OCI-LY7 (cell line): ENCODE results near the gene LRRC38. TPM values are rescaled to one million over a fixed set of nuclear protein-coding genes. Genes with fewer than 3 reads are reported as not detected.

Experiments used
- BruUV-seq: library from RNA; stranded (reverse); fragments of 400-500 nt; replicated peaks from 2 replicates; lab custom pipeline; 2021; lab: Mats Ljungman, UMichigan
- CTCF ChIA-PET: fragments of 300-600 bp; sonication (Branson Sonifier 250); formaldehyde crosslinking; loops from one replicate; lab custom pipeline; 2022; ENCODE audit warnings: antibody characterized with exemption; ENCODE audit not compliant: unreplicated experiment; lab: Charles Lee
- POLR2A ChIA-PET: fragments of 300-600 bp; sonication (Branson Sonifier 250); formaldehyde crosslinking; loops from one replicate; lab custom pipeline; 2022; ENCODE audit warnings: antibody characterized with exemption; lab: Charles Lee
- DNase-seq: peaks from one replicate; pipeline ENCODE4 v3.0.0-alpha.2; 2015; ENCODE audit warnings: low spot score
- H2AFZ ChIP-seq: fragments of 200-600 bp; sonication (generic), shearing (Covaris generic); 2 replicates; pipeline ENCODE4 v1.6.1; 2014; ENCODE audit warnings: mild to moderate bottlenecking, antibody characterized with exemption, low read length, moderate library complexity
- H3K27ac ChIP-seq: fragments of 200-600 bp; sonication (generic); 2 replicates; pipeline ENCODE4 v1.5.1; 2014; ENCODE audit warnings: mixed run types, low read depth, mild to moderate bottlenecking, moderate library complexity, low read length, inconsistent platforms; ENCODE audit not compliant: poor library complexity, severe bottlenecking
- H3K36me3 ChIP-seq: fragments of 200-600 bp; sonication (generic); 2 replicates; pipeline ENCODE4 v1.6.1; 2014; ENCODE audit warnings: mild to moderate bottlenecking, antibody characterized with exemption, low read length, moderate library complexity, mixed read lengths; ENCODE audit not compliant: insufficient read depth
- H3K4me1 ChIP-seq: fragments of 200-600 bp; sonication (generic); 2 replicates; pipeline ENCODE4 v1.5.1; 2014; ENCODE audit warnings: mild to moderate bottlenecking, low read length; ENCODE audit not compliant: insufficient read depth, poor library complexity, severe bottlenecking
- H3K4me2 ChIP-seq: fragments of 200-600 bp; sonication (generic); 2 replicates; pipeline ENCODE4 v1.6.1; 2014; ENCODE audit warnings: mild to moderate bottlenecking, low read length
- H3K4me3 ChIP-seq: fragments of 200-600 bp; sonication (generic); 2 replicates; pipeline ENCODE4 v1.5.1; 2014; ENCODE audit warnings: mild to moderate bottlenecking, low read depth, low read length; ENCODE audit not compliant: poor library complexity, severe bottlenecking
- H3K79me2 ChIP-seq: fragments of 200-600 bp; sonication (generic); 2 replicates; pipeline ENCODE4 v1.6.1; 2016; ENCODE audit warnings: low read depth, mild to moderate bottlenecking, low read length, moderate library complexity, mixed read lengths; ENCODE audit not compliant: insufficient read depth
- H3K9me2 ChIP-seq: fragments of 200-600 bp; sonication (generic); 2 replicates; pipeline ENCODE4 v1.6.1; 2016; ENCODE audit warnings: mild to moderate bottlenecking, low read length, mixed read lengths; ENCODE audit not compliant: insufficient read depth
- H3K9me3 ChIP-seq: fragments of 200-600 bp; sonication (generic); 2 replicates; pipeline ENCODE4 v1.6.1; 2014; ENCODE audit warnings: mild to moderate bottlenecking, mixed run types, low read length, mixed read lengths
- H4K20me1 ChIP-seq: fragments of 200-600 bp; sonication (generic); 2 replicates; pipeline ENCODE4 v1.6.1; 2014; ENCODE audit warnings: mild to moderate bottlenecking, antibody characterized with exemption, low read length, moderate library complexity, mixed read lengths; ENCODE audit not compliant: insufficient read depth
- EZH2phosphoT487 ChIP-seq: fragments of 200-600 bp; sonication (generic); IDR thresholded peaks from 2 replicates; pipeline ENCODE4 v1.6.1; 2018; ENCODE audit warnings: low read depth, borderline replicate concordance, mild to moderate bottlenecking, mixed run types, antibody characterized with exemption, low read length, moderate library complexity, mixed read lengths
- intact Hi-C: fragments of 100-400 bp; cut with micrococcal nuclease; formaldehyde crosslinking; loops from one replicate; pipeline ENCODE4 v1.10.0; 2022; ENCODE audit not compliant: unreplicated experiment
- total RNA-seq, 2 experiments: library from RNA; depleted of rRNA in 1 of 2; stranded (reverse); fragments of >200 nt in 1 of 2; shearing (Covaris generic) in 1 of 2; gene quantifications; 2 replicates each; pipeline ENCODE4 v1.2.3, GENCODE V29; 2014 to 2022
- TF ChIP-seq, protein P1 (sequence below): fragments of 200-600 bp; sonication (generic); conservative IDR thresholded peaks from 2 replicates; pipeline ENCODE4 v1.5.1; 2014; ENCODE audit warnings: mild to moderate bottlenecking, antibody characterized with exemption, low read length, moderate library complexity, mixed read lengths

LRRC38 gene
- total RNA-seq, 2 experiments from 2014 or later, result not detected

DNA sequence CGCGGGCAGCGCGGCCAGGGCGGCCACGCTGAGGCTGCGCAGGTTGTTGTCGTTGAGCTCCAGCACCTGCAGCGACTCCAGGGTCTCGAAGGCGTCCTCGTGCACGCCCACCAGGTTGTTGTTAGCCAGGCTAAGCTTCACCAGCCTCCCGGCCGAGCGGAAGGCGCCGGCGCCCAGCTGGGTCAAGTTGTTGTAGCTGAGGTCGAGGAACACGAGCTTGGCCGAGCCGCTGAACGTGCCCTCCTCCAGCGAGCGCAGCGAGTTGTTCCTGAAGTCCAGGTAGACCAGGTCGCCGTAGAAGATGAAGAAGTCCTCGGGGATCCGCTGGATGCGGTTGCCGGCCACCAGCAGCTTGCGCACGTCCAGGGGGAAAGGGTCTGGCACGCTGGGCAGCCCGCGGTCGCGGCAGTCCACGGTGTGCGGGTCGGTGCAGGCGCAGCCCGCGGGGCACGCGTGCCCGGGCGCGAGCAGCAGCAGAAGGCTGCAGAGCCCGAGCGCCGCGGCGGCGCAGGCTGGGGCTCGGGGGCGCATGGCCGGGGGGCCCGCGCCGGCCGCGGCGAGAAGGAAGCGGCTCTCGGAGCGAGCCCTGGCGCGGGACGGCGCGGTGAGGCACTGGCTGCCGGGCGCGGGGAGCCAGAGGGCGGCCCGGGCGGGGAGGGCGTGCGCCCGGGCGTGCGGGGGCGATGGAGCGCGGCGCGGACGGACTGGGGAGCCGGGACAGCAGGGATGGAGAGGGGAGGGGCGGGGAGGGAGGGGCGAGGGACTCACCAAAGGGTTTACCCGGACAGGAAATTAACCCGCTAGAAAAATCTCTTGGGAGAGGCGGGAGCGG lies 524 bp downstream of the LRRC38 start:
- Histone ChIP-seq H2AFZ (no peak overlapping the region), H3K9me3 (no peaks in the 10 kb centered on the region), H3K4me3 (no peak overlapping the region), H3K4me1 (peaks cover 4% of the 10 kb centered on the region), H3K4me2 (no peak overlapping the region), H3K79me2 (no peaks in the 10 kb centered on the region), H3K27ac (no peak overlapping the region), H3K9me2 (no peaks in the 10 kb centered on the region), H3K36me3 (no peaks in the 10 kb centered on the region), H4K20me1 (no peaks in the 10 kb centered on the region)
- POLR2A ChIA-PET, result no interaction called here
- BruUV-seq, result no TSS peak
- TF ChIP-seq, protein P1, sequence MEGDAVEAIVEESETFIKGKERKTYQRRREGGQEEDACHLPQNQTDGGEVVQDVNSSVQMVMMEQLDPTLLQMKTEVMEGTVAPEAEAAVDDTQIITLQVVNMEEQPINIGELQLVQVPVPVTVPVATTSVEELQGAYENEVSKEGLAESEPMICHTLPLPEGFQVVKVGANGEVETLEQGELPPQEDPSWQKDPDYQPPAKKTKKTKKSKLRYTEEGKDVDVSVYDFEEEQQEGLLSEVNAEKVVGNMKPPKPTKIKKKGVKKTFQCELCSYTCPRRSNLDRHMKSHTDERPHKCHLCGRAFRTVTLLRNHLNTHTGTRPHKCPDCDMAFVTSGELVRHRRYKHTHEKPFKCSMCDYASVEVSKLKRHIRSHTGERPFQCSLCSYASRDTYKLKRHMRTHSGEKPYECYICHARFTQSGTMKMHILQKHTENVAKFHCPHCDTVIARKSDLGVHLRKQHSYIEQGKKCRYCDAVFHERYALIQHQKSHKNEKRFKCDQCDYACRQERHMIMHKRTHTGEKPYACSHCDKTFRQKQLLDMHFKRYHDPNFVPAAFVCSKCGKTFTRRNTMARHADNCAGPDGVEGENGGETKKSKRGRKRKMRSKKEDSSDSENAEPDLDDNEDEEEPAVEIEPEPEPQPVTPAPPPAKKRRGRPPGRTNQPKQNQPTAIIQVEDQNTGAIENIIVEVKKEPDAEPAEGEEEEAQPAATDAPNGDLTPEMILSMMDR, result no peak
- no peak for TF ChIP-seq EZH2phosphoT487
- CTCF ChIA-PET, result no interaction called here
- intact Hi-C loops, result loop anchor here (10.0 kb wide), 1 partner anchor 452 kb away; no protein-coding TSS in a partner anchor
- DNase-seq, result no peak

GRCh38 chr1:13512472-13512871 lies 1.3 kb downstream of the LRRC38 start:
- H3K4me1 ChIP-seq, result peaks cover 4% of the 10 kb centered on the region
- intact Hi-C loops, result loop anchor here (10.0 kb wide), 1 partner anchor 452 kb away; no protein-coding TSS in a partner anchor

More at GRCh38 chr1:13512472-13512871, 1.3 kb downstream of the LRRC38 start:
- H3K27ac ChIP-seq, result no peak overlapping the region
- H3K36me3 ChIP-seq, result no peaks in the 10 kb centered on the region
- H3K4me3 ChIP-seq, result no peak overlapping the region
- TF ChIP-seq, protein P1, result no peak
- TF ChIP-seq EZH2phosphoT487, result no peak
- BruUV-seq, result no TSS peak
- no peaks in the 10 kb centered on the region for H3K9me3 ChIP-seq
- H3K4me2 ChIP-seq, result no peak overlapping the region
- H3K79me2 ChIP-seq, result no peaks in the 10 kb centered on the region
- ChIA-PET CTCF (interaction anchor here (0.6 kb wide), 1 partner anchor 45 kb away, joined by 3 read pairs; no protein-coding TSS in a partner anchor), POLR2A (no interaction called here)
- DNase-seq, result no peak
- no peaks in the 10 kb centered on the region for H3K9me2 ChIP-seq
- H2AFZ ChIP-seq, result no peak overlapping the region
- no peaks in the 10 kb centered on the region for H4K20me1 ChIP-seq
